ENCODE results near the gene LCN12.

DNA sequence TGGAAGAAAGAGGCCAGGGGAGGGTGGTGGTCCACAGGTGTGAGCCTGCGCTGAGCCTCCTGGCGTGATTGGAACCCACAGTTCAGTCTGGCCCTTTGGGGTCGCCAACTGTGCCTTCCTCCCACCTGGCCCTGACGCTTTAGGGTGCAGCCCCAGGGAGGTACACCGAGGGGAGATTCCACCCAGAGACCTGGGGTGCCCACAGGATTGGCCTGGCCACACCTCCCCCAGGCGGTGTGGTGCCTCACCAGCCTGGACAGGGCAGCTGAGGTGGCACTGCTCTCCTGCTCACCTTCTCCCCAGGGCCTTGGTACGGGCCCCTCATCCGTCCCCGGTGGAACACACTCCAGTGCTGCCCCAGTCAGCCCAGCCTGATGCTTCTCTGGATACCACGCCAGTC, 45.3 kb downstream of the LCN12 start:
- TF ChIP-seq, protein P1, sequence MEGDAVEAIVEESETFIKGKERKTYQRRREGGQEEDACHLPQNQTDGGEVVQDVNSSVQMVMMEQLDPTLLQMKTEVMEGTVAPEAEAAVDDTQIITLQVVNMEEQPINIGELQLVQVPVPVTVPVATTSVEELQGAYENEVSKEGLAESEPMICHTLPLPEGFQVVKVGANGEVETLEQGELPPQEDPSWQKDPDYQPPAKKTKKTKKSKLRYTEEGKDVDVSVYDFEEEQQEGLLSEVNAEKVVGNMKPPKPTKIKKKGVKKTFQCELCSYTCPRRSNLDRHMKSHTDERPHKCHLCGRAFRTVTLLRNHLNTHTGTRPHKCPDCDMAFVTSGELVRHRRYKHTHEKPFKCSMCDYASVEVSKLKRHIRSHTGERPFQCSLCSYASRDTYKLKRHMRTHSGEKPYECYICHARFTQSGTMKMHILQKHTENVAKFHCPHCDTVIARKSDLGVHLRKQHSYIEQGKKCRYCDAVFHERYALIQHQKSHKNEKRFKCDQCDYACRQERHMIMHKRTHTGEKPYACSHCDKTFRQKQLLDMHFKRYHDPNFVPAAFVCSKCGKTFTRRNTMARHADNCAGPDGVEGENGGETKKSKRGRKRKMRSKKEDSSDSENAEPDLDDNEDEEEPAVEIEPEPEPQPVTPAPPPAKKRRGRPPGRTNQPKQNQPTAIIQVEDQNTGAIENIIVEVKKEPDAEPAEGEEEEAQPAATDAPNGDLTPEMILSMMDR (IDR thresholded peaks at IDR 0.05), result no peak
- TF ChIP-seq EP300 (IDR thresholded peaks at IDR 0.05; ENCODE audit: borderline replicate concordance in 1 of 2, low read depth in 1 of 2, low read length in 1 of 2), result no peak
- no peak for TF ChIP-seq USF2 (IDR thresholded peaks at IDR 0.05; ENCODE audit: borderline replicate concordance, low read depth, low read length)
- no peak for TF ChIP-seq NRF1 (IDR thresholded peaks at IDR 0.05; ENCODE audit: low read depth, low read length)
- TF ChIP-seq POLR2AphosphoS5 (IDR thresholded peaks at IDR 0.05; ENCODE audit: low read depth, low read length), result no peak

Measured in SK-N-SH (cell line).